ENCODE results near the gene MAN1C1. TPM values are rescaled to one million over a fixed set of nuclear protein-coding genes. Genes with fewer than 3 reads are reported as not detected.

Gene MAN1C1
- total RNA-seq, 2 donors from 2014 or later: 2.7 to 4.3 TPM

DNA sequence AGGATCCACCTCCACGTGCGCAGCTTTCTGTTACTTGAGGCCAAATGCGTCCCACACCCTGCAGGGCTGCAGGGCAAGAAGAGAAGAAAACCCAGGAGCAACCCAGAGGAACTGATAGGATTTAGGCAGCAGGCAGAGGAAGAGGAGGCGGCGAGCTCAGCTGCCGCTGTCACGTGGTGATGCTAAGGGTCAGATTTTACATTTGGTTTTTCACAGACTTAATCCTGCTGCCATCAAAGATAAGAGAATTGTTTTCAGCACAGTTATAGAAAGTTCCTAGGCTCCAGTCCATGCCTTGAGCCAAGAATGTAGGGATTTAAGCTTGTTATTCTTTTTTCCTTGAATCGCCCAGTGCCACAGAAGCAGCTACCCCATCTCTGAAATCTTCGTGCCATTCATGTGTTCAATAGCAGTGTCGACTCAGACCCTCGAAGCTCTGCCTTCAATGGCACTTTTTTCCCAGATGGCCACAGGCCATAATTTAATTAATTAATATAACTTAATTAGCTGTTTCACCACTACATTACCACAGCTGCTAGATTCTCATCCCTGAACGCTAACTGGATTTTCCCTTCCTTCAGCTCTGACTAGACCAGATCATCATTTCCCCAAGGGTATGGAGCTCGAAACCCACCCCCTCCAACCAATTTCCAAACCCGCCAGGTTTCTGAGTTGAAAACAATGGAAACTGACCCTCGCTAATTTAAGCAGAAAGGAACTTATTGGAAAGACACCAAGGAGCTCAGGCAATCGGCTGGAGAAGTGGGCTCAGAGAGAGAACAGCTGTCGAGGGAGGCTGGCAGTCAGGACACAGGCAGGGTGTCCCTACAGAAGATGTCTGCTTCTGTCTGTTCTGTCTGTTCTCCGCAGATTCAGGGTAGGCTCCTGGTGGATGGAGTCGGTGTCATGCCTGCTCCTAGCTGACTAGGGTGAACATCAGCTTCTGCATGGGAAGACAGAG lies 37.0 kb upstream of the MAN1C1 start:
- TF ChIP-seq, protein P1, sequence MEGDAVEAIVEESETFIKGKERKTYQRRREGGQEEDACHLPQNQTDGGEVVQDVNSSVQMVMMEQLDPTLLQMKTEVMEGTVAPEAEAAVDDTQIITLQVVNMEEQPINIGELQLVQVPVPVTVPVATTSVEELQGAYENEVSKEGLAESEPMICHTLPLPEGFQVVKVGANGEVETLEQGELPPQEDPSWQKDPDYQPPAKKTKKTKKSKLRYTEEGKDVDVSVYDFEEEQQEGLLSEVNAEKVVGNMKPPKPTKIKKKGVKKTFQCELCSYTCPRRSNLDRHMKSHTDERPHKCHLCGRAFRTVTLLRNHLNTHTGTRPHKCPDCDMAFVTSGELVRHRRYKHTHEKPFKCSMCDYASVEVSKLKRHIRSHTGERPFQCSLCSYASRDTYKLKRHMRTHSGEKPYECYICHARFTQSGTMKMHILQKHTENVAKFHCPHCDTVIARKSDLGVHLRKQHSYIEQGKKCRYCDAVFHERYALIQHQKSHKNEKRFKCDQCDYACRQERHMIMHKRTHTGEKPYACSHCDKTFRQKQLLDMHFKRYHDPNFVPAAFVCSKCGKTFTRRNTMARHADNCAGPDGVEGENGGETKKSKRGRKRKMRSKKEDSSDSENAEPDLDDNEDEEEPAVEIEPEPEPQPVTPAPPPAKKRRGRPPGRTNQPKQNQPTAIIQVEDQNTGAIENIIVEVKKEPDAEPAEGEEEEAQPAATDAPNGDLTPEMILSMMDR (IDR thresholded peaks at IDR 0.05): no peak
- intact Hi-C loops (cut with DNase I): no loop called here
- no peak overlapping the region for H3K4me3 ChIP-seq
- no peak for DNase-seq
- no peaks in the 10 kb centered on the region for H3K9me3 ChIP-seq
- H3K36me3 ChIP-seq: no peaks in the 10 kb centered on the region
- H3K9ac ChIP-seq (ENCODE audit: low read depth in 2 of 2, low read length in 2 of 2): no peak overlapping the region
- no peaks in the 10 kb centered on the region for H3K27me3 ChIP-seq
- H3K4me1 ChIP-seq: no peaks in the 10 kb centered on the region
- H3K27ac ChIP-seq: no peak overlapping the region

DNA sequence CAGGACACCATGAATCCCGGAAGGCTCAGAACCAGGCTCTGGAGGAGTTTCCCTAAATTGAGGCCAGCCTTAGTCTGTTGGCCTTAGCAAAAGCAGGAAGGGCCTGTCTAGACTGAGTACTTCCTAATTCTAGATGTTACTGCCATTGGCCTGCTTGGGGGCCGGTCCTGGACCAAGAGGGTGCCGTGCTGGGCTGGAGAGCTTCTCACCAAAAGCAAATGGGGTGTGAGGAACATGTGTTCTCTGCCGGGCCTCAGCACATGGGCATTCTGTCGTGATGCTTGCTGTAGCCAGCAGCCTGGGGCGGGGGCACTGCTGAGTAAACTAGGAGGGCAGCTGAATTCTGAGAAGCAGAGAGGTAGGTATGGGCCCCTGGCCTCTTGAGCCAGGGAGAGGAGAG lies 35.7 kb upstream of the MAN1C1 start:
- intact Hi-C loops (cut with DNase I): no loop called here
- no peaks in the 10 kb centered on the region for H3K4me1 ChIP-seq
- H3K4me3 ChIP-seq: no peak overlapping the region
- TF ChIP-seq, protein P1 (IDR thresholded peaks at IDR 0.05): no peak
- H3K9me3 ChIP-seq: no peaks in the 10 kb centered on the region
- no peak for DNase-seq
- H3K36me3 ChIP-seq: no peaks in the 10 kb centered on the region
- no peaks in the 10 kb centered on the region for H3K27me3 ChIP-seq
- H3K9ac ChIP-seq (ENCODE audit: low read depth in 2 of 2, low read length in 2 of 2): no peak overlapping the region
- H3K27ac ChIP-seq: no peak overlapping the region

DNA sequence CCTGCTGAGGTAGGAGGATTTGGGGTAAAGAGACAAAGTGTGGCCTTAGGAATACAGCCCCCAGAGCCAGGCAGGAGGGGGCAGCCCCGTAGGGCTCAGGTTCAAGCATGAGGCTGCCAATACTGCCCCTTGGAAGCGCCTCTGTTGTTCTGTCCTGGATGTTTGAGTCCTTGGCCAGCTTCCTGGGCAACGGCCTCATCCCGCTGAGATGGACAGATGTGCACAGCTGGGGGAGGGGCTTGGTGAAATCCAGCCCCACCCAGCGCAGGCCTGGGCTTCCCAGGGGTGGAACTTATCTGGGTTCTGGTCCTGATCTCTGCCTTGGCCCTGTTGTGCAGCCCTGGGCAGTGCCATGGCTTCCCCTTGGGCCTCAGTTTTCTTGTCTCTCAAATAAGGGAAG lies 34.8 kb upstream of the MAN1C1 start:
- H3K36me3 ChIP-seq: no peaks in the 10 kb centered on the region
- intact Hi-C loops (cut with DNase I): no loop called here
- TF ChIP-seq, protein P1 (IDR thresholded peaks at IDR 0.05): no peak
- no peaks in the 10 kb centered on the region for H3K9me3 ChIP-seq
- no peaks in the 10 kb centered on the region for H3K4me1 ChIP-seq
- no peaks in the 10 kb centered on the region for H3K27me3 ChIP-seq
- H3K4me3 ChIP-seq: no peak overlapping the region
- no peak overlapping the region for H3K27ac ChIP-seq
- no peak for DNase-seq
- H3K9ac ChIP-seq (ENCODE audit: low read depth in 2 of 2, low read length in 2 of 2): no peak overlapping the region

DNA sequence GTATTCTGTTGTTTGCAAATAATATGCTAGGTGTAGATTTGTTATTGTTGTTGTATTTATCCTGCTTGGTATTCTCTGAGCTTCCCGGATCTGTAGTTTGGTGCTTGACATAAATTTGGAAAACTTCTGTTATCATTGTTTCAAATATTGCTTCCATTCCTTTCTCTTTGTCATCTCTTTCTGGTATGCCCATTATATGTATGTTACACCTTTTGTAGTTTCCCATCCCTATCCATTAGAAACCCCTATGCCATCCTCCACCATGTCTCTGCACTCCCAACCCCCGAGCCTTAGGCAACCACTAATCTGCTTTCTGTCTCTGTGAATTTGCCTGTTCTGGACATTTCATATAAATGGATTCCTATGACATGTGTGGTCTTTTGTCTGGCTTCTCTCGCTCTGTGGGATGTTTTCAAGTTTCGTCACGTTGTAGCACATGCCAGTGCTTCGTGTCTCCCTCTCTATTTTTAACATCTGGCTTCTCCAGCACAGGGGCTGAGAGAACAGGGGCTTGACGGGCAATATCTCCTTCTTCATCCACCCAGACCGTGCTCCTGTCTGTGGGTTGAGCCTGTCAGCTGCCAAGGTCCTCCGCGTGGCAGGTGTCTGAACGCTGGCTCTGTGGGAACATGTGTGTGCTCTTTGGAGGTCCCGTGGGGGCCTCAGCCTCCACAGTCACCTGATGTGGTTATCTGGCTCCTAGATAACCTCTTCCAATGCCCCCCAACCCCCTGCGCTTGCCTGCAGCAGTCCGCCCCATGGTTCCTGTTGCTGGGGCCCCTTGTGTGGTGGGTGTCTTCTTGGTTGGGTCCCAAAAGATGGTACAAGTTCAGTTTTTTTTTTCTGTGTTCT lies 32.8 kb upstream of the MAN1C1 start:
- H3K36me3 ChIP-seq: no peaks in the 10 kb centered on the region
- H3K9me3 ChIP-seq: no peaks in the 10 kb centered on the region
- H3K27ac ChIP-seq: no peak overlapping the region

DNA sequence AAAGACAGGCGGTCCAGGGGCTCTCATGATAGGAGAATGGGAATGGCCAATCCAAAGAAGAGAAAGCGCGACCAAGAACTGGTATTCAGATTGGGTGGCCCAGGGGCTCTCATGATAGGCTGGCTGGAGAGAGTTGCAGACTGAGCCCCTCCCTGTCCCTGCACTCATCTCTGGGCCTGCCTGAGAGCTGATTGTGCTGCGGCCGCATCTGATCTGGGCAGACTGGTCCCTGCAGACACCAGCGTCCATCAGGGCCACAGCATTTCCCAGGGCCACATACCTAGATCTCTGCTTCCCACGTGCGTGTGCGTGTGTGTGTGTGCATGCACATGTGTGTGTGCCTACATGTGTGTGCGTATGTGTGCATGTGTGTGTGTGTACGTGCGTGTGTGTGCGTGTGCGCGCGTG lies 30.4 kb upstream of the MAN1C1 start:
- H3K36me3 ChIP-seq: no peaks in the 10 kb centered on the region
- intact Hi-C loops (cut with DNase I): no loop called here
- H3K9ac ChIP-seq (ENCODE audit: low read depth in 2 of 2, low read length in 2 of 2): no peak overlapping the region
- H3K9me3 ChIP-seq: no peaks in the 10 kb centered on the region
- no peak for DNase-seq
- H3K27me3 ChIP-seq: no peaks in the 10 kb centered on the region
- no peak overlapping the region for H3K27ac ChIP-seq
- no peak overlapping the region for H3K4me3 ChIP-seq
- TF ChIP-seq, protein P1 (IDR thresholded peaks at IDR 0.05): no peak
- H3K4me1 ChIP-seq: no peaks in the 10 kb centered on the region

More for the DNA sequence above, 32.8 kb upstream of the MAN1C1 start:
- no peak overlapping the region for H3K9ac ChIP-seq (ENCODE audit: low read depth in 2 of 2, low read length in 2 of 2)
- H3K4me1 ChIP-seq: no peaks in the 10 kb centered on the region
- intact Hi-C loops (cut with DNase I): no loop called here
- no peaks in the 10 kb centered on the region for H3K27me3 ChIP-seq
- no peak for DNase-seq
- H3K4me3 ChIP-seq: no peak overlapping the region
- TF ChIP-seq, protein P1 (IDR thresholded peaks at IDR 0.05): no peak
